Testis (tissue), 2 donors: Measurements from ENCODE around the gene FAM210A.

Experiments used
- CTCF ChIP-seq, 3 experiments: fragments of 450-650 bp in 2 of 3; fragments of 200-600 bp in 1 of 3; sonication (generic) in 1 of 3; IDR thresholded peaks; one replicate each; pipeline ENCODE4 v1.5.1; 2016 to 2019; ENCODE audit warnings: antibody characterized with exemption in 3 of 3, mild to moderate bottlenecking in 2 of 3, moderate library complexity in 1 of 3
- POLR2A ChIP-seq: fragments of 450-650 bp; IDR thresholded peaks from one replicate; pipeline ENCODE4 v1.6.1; 2017; ENCODE audit warnings: antibody characterized with exemption, mild to moderate bottlenecking, moderate library complexity

- TF ChIP-seq CTCF (IDR thresholded peaks at IDR 0.05), result no peak
- TF ChIP-seq POLR2A, result no peak
These were observed 22.5 kb downstream of the FAM210A start for GRCh38 chr18:13703899-13704298.
